Stimulated activated naive CD4-positive, alpha-beta T cell treated with Interleukin-2 at 50 U/mL for 16 hours (primary cell): ENCODE results near the gene UGT2A2.
"Not testable (repeated sequence)": the region's sequence is repeated elsewhere in the genome, so short reads cannot be mapped to it uniquely, and the experiment has no call there.

Experiments used
- DNase-seq: peaks from one replicate; lab custom pipeline; 2025; lab: John Stamatoyannopoulos, UW

The UGT2A2 gene

DNA sequence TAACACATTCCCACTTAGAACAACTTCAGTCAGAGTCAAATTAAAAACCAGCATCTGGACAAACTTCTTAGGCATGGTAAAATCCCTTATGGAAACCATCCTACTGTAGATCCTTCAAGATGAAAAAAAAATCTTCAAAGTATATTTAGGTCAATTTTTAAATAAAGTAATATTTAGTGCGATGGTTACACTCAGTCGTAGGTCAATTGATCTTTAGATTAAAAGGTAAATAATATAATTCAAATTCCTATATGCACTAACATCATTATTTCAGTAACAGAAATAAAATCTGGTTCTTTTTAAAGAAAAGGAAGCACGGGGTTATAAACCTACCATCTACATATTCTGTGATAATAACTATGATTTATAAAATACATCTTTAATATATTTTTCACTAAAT lies at the start of gene UGT2A2:
Gene UGT2A2 (minus strand): TSS at position 101 of the 400 bp plus-strand sequence. CDS start 2 bp downstream, at position 99.
- no peak for DNase-seq

DNA sequence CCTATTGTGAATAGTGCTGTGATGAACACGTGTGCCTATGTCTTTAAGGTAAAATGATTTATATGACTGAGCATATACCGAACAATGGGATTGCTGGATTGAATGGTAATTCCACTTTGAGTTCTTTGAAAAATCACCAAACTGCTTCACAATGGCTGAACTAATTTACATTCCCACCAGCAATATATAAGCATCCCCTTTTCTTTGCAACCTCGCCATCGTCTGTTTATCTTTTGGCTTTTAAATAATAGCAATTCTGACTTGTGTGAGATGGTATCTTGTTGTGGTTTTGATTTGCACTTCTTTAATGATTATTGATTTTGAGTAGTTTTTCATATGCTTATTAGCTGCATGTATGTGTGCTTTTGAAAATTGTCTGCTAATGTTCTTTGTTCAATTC lies 45.4 kb upstream of the UGT2A2 start:
- no peak for DNase-seq

DNA sequence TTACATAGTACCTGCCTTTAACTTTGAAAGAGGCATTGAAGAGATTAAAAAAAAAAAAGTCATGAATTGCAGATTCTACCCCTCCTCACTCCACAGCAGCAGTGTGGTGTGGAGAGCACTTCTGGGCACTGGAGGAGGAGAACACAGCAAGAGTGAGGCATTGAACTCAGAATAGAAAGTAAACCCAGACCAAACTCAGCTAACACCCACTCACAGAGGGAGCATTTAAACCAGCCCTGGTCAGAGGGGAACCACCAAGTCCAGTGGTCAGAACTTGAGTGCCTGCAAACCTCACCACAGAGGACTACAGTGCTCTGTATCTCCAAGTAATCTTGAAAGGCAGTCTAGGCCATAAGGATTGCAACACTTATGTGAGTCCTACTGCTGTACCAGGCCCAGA lies 29.2 kb upstream of the UGT2A2 start:
- DNase-seq = no peak

DNA sequence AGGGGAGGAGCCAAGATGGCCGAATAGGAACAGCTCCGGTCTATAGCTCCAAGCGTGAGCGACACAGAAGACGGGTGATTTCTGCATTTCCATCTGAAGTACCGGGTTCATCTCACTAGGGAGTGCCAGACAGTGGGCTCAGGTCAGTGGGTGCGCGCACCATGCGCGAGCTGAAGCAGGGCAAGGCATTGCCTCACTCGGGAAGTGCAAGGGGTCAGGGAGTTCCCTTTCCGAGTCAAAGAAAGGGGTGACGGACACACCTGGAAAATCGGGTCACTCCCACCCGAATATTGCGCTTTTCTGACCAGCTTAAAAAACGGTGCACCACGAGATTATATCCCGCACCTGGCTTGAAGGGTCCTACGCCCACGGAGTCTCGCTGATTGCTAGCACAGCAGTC lies 24.6 kb upstream of the UGT2A2 start:
- DNase-seq = not testable (repeated sequence)

DNA sequence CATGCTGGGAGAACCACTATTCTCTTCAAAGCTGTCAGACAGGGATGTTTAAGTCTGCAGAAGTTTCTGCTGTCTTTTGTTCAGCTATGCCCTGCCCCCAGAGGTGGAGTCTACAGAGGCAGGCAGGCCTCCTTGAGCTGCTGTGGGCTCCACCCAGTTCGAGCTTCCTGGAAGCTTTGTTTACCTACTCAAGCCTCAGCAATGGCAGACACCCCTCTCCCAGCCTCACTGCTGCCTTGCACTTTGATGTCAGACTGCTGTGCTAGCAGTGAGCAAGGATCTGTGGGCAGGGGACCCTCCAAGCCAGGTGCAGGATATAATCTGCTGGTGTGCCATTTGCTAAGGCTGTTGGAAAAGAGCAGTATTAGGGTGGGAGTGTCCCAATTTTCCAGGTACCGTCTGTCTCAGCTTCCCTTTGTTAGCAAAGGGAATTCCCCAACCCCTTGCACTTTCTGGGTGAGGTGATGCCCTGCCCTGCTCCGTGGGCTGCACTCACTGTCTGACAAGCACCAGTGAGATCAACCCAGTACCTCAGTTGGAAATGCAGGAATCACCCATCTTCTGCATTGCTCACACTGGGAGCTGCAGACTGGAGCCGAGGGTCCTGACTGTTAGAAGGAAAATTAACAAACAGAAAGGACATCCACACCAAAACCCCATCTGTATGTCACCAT lies 21.8 kb upstream of the UGT2A2 start:
- not testable (repeated sequence) for DNase-seq

DNA sequence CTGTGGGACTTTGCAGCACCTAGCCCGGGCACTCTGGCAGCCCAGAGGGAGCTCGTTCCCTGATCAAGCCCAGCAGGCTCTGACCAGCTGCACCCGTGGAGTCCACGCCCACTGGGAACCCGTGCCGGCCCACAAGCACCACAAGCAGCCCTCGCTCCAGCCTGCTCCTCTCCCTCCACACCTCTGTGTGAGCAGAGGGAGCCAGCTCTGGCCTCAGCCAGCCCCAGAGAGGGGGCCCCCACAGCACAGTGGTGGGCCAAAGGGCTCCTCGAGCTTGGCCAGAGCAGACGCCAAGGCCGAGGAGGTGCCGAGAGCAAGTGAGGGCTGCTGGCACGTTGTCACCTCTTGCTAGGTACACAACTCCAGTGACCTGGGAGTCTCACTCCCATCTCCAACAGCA lies 18.7 kb upstream of the UGT2A2 start:
- DNase-seq = no peak

DNA sequence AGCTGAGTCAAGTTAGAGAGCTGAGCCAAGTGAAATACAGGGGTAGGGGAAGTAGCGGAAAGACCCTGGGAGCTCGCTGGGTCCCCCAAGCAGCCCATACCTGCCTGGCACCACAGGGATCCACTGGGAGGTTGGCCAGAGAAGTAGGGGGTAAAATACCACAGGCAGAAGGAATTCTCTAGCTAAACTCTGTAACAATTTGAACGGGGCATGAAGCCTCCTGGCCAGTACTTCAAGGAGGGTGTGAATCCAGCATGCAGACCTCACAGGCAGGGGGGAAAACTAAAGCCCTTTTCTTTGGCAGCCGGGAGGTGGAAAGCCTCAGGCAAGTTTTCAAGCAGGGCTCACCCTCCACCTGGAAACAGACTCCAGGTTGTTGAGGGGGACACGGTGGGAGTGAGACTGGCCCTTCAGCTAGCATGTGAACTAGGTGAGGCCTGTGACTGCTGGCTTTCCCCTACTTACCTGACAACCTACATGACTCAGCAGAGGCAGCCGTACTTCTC lies 17.3 kb upstream of the UGT2A2 start:
- no peak for DNase-seq

DNA sequence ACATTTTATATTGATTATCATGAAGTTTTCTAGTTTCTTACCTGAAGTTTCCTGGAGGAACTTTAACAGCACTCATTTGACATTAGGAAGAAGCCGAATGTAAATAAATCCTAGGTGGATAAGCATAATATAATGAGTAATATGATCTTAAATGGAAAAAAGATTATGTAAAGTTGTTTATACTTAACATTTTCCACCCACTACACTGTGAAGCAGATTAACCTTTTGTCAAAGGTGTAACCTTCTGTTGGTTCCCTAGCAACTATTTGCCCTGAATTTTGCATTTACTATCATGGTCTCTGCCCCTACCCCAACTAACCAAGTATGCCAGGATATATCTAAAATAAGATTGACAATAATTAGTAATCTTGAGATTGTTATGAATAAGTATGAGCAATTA lies 13.7 kb upstream of the UGT2A2 start, which contains the start of gene UGT2A1:
Gene UGT2A1 (minus strand): TSS at position 101 of the 400 bp plus-strand sequence. CDS start 5,603 bp downstream, outside the sequence.
- no peak for DNase-seq

DNA sequence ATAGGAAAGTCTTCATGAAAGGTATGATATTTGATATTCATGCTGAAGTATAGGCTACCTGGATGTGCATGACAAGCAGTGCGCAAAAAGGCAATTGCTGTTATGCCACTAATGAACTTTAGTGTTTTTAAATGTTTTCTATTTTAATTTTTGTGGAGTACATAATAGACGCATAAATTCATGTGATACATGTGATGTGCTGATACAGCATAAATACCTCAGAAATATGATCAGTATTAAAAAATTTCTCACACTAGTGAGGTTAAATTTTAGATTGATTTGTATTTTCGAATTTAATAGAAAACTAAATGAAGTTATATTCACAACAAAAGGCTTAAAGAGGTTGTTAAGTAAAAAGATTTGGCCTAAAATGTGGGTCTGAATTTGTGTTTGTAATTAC lies 11.4 kb upstream of the UGT2A2 start:
- DNase-seq = no peak

DNA sequence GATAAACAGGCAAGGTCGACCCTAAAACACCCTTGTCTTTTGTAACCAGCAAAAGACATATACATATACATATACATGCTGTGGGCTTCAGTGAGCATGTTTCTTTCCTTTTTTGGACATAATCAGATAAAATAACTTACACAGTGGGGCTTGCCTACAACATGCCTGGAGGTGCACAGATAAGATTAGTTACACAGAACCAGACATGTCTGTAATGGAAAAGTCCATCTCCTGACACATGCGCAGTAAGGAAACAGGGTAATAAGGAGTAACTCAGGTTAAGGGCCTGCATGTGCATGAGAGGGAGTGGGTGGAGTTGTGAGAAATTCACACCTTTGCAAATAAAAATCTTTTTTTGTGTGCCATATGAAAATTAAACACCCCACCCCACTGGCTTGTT lies 10.2 kb upstream of the UGT2A2 start:
- DNase-seq = no peak

DNA sequence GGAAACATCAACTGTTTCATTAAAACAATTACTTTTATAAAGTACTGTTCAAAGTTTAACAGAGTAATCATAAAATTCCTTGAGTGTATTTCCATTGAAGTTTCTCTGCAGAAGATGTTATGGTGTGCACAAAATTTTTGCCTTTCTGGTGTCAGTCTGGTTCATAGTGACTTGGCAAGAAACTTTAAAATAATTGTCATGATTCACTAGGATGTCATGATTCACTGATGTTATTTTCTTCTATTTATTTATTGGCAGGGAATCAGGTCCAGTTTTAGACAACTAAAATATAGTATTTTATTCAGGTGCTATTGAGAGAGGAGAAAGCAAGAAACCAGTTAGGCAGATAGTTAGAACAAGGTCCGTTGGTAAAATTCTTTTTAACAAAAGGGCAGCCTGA lies 9.8 kb upstream of the UGT2A2 start:
- no peak for DNase-seq

DNA sequence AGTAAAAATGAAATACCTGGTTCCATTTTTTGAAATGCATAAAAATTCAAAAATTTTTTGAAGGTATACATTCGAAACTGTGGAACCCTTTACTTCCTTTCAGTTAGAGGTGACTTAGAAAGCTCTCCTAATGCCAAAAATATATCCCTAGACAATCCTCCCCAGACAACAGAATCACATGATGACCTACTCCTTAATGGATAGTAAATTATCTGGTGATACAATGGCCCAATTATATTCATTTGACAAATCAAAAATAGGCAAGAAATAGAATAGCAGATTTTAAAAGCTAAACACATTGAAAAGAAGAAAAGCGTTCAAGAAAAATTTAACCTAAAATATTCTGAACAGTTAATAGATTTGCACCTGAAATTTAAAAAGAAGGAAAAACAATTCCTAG lies 3.5 kb upstream of the UGT2A2 start:
- no peak for DNase-seq

DNA sequence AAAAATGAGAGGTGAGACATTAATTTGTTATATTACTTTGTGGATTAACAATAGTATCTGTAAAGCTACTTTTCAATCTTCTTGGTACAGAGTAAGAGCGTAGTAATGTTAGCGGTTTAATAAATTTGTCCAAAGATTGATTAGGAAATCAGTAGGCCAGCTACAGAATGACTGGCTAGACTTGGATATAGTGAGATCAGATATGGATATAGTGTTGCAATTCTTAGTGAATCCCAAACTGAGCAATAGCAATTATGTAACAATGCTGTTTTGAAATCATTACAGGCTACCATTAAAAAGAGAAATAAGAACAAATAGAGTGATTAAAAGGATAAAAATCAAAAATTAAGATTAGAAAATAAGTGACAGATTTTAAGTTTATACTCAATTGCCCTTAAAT lies 847 bp upstream of the UGT2A2 start:
- no peak for DNase-seq

DNA sequence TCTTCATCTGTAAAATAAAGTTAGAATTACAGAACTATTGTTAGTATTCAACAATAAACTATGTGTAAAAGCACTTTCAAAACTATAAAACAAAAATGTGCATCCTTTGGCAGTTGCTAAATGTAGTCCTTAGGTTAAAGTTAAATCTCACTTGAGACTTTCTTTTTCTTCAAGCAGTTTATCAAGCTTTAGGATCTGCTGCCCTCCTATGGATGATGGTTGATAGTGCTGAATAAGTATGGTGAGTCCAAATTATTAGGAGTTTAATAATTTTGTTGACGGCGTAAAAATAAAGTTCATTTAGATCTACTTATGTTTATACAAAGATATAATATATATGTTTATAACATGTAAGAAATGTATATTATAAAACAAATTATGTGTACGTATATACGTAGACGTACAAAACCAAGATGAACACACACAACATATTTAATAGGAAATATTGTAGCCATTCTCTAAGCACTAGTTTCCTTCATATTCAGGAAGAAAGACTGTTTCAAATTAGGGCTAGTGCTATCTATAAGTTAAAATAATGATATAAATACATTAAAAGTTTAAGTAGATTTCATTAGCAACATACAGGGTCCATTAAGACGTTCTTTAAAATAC lies 22.3 kb downstream of the UGT2A2 start:
- no peak for DNase-seq

DNA sequence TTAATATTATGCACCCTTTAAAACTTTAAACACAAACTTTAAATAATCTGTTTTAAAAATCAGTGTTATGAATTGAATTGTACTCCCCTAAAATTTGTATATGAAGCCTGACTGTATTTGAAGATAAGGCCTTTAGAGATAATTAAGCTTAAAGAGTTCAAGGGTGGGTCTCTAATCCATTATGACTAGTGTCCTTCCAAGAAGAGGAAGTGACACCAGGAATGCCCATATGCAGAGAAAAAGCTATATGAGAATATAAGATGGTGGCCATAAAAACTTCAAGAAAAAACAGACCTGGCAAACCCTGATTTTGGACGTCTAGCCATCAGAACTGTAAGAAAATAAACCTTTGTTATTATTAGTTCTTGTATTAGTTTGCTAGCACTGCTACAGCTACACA lies 29.0 kb downstream of the UGT2A2 start:
- no peak for DNase-seq

DNA sequence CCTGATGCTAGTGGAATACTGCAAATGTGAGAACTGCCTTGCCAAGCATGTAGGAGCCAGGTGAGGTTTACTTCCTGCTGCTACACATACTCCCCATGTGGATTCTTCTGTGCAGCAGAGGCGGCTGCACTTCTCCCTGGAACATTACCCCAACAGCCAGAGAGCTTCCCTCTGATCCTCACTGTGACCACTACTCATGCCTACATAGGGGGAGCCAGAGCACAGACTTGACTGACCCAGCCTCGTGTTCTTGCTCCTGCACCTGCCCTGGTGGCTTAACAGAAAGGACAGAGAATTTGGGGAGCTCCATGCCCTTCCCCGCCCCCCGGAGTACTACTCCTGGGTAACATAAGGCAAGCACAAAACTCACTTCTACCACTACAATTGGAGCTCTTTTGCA lies 38.4 kb downstream of the UGT2A2 start:
- no peak for DNase-seq

DNA sequence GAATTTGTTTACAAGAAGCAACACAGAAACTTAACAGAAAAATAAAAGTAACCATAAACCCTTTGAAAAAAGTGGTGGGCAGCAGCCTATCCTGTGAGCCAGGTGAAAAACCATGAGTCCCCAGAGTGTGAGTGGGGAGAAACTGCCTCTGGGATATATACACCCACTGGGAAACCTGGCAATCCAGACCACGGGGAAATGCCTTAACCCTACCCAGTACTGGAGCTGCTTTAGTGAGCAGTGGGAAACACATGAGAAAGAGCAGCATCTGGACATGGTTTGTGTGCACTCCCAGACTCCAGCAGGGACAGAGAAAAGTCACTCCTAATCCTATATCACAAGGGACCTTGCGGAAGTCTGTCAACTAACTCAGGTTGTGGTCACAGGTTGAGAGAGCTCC lies 39.4 kb downstream of the UGT2A2 start:
- no peak for DNase-seq

DNA sequence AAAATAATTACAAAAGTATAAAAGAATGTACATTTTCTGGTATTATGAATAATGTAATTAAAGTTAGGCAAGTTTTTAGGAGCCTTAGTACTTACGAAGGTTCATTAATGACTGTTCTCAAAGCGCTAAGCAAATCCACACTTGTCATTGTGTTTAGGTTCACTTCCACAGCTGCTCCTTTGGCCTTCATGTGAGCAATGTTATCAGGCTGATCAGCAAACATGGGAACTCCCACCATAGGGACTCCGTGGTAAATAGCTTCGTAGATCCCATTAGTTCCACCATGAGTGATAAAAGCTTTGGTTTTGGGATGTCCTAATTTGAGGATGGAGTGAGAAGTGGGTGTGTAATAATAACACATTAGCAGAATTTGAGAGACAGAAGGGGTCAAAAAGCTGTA lies 45.1 kb downstream of the UGT2A2 start:
- DNase-seq = no peak

DNA sequence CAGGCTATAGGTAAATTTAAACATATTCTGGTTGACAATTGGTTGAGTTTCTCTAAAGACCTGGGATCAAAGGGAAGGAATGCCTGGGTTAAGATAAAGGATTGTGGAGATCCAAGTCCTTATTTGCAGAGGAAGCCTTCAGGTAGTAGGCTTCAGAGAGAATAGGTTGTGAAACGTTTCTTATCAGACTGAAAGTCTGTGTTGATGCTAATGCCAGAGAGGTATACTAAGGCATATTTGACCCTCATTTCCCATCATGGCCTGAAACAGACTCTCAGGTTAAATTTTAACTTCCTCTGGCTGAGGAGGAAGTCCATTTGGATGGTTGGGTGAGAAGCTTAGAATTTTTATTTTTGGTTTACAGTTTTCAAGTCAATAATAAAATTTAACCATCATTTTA lies 48.1 kb downstream of the UGT2A2 start:
- no peak for DNase-seq

DNA sequence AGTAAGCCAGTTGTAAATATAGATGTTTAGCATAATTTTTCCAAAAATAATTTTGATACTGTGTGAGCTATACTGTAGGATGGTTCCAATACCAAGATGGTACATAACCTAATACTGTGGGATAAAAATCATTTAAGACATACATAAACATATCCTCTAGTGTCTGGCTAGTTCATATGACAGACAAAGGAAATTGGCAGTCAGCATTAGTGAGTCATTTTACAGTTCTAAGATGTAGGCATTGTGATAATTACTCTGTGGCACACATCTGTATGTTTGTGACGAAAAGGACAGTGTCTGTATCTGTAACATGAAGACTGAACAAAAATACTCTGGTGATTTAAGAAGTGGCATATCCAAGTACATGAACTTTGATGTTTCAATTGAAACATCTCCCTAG lies 49.6 kb downstream of the UGT2A2 start:
- no peak for DNase-seq

DNA sequence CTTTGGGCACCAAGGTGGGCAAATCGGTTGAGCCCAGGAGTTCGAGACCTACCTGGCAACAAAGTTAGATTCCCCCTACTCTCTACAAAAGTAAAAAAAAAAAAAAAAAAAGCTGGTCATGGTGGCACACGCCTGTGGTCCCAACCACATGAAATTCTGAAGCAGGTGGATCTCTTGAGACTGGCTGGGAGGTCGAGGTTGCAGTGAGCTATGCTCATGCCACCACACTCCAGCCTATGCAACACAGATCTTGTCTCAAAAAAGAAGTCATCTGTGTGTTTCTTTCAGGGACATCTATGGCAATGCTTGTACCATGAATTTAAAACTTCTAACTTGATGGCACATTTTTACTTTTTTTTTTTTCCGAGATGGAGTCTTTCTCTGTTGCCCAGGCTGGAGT lies 55.3 kb downstream of the UGT2A2 start:
- DNase-seq = no peak

DNA sequence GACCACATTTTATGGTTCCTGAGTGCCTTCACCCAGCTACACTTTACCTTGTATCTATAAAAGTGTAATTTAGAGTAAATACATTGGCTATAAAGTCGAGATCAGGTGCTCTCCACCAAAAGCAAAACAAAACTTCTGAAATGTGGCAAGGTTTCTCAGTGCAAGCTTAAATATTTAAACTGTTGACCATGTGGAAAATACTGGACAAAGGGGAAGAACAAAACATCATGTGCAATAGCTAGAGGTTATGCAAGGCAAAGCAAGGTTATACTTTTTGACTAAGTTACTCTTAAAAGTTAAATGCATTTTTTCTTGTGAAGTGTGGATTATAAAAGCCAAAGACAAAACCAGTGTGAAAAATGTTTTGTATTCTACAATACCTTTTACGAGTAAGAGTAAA lies 55.9 kb downstream of the UGT2A2 start:
- no peak for DNase-seq

DNA sequence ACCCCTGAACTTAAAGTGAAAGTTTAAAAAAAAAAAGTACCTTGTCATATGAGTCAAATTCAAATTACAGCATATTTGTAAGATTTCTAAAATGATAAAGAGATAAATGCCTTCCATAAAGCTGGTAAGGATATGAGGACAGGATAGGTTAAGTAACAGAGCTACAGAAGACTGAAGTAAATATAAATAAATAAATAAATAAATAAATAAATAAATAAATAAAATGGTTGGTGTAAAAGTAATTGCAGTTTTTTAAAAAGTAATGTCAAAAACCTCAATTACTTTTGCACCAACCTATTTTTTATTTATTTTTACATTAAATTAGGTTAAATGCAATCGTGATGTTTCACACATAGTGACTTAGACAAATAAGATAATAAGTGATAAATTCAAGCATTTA lies 62.2 kb downstream of the UGT2A2 start:
- no peak for DNase-seq
